Activated CD4-positive, alpha-beta T cell treated with anti-CD3 and anti-CD28 coated beads for 1 hour (primary cell): Measurements from ENCODE around the gene MACROD1.
"Not testable (repeated sequence)": the region's sequence is repeated elsewhere in the genome, so short reads cannot be mapped to it uniquely, and the experiment has no call there.

Experiments
- DNase-seq: peaks from one replicate; pipeline ENCODE4 v3.0.0-alpha.2; 2020

The MACROD1 gene

DNA sequence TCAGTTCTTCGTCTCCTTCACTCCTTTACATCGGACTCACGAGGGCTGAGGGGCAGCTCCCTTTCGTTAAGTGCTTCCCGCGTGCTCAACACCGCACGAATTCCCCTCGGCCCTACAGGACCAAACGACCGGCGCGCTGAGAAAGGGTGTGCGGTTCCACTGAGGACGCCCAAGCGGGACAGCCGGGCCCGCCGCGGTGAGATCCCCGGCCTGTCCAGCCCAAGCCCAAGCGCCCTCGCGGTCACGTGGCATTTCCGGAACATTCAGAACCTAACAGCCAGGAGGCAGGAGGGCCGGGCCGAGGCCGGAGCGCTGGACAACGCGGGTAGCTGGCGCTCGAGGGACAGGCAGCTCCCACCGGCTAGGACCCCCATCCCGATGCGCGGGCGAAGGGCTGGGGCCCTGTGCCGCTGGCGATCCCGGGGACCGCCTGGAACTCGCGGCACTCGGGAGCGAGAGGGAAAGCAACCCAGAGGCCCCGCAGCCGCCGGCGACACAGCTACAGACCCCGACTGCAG lies 19.3 kb upstream of the MACROD1 start:
- DNase-seq = no peak

DNA sequence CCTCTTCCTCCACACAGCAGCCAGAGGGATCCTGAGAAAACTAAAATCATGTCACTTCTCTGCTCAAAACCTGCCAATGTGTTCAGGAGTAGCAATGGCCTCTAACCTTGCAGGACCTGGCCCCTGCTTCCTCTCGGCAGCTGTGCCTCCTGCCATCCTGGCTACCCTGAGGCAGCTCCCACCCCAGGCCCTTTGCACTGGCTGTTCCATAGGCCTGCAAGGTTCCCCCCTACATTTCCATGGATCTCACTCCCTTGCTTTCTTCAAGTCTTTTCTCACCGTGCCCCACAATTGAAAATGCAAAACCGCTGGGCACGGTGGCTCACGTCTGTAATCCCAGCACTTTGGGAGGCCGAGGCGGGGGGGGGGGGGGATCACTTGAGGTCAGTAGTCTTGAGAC lies 18.0 kb upstream of the MACROD1 start:
- DNase-seq = no peak

DNA sequence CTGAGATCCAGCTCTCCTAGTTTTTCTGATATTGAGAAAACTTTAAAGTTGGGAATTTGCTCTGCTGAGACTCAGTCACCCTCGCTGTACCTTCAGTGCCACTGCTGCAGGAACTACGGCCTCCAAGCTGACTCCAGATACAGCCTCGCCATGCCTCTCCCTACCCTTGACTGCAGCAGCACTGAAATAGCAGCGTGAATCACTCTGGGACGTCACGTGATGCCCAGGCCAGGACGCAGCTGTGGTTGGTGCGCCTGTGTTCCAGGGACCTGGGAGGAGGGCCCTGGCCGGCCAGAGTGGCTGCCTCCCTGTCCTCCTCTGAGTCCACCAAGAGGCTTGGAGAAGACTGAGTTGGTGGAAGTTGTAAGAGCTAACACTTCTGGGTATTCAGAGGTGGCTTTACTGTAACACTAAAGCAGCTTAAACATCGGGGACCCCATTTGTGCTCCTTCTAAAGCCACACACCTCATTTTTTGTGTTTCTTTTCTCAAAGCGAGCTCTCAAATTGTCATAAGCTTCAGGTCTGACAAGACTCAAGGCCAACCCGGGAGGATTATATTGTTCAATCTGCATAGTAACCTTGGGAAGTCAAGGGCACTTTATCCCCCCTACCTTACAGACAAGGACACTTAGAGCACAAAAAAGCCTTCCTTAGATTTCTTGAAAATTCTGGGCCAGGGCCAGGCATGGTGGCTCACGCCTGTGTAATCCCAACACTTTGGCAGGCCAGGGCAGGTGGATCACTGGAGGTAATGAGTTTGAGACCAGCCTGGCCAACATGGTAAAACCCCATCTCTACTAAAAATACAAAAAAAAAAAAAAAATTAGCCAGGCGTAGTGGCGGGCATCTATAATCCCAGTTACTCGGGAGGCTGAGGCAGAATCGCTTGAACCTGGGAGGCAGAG lies 15.8 kb upstream of the MACROD1 start:
- DNase-seq = no peak

DNA sequence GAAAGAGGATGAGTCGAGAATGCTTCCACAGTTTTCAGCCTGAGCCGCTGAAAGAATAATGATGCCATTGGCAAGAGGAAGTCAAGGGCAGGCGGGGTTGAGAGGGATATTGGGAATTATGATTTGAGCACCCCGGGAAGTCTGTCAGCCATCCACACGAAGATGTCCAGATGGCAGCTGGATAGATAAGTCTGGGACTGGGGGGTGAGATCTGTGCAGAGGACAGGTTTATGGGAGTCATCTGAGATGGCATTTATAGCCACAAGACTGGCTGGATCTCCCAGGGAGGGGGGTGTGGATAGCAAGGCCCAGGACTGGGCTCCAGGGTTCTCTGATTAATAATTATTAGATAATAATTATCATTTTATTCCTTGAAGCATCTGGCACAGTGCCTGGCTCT lies 15.0 kb upstream of the MACROD1 start:
- no peak for DNase-seq

DNA sequence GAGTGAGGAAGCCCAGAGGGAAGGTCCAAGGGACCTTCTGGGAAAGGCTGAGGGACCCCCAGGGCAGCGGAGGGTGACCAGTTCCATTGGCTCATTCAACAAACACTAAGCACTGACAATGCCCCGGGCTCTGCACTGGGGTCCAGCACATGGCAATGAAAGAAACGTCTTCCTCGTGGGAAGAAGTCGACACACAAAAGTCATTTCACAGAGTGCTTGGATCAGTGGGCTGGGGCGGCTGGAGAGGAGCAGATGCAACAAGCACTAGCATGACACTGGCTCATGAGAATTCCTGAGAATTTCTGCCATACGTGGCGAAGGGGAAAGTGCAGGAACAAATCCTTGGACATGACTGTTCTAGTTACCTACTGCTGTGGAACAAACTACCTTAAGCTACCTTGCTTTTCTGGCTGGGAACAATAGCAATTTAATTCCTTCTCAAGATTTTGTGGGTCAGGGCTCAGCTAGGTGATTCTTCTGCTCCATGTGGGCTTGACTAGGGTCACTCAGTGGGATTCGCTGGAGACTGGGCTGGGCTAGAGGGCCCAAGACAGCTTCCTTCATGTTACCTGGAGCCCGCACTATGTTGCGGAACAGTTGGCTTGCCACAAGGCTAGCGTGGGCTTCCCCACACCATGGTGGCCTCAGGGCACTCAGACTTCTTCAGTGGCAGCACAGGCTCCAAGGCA lies 13.2 kb upstream of the MACROD1 start:
- DNase-seq = no peak

DNA sequence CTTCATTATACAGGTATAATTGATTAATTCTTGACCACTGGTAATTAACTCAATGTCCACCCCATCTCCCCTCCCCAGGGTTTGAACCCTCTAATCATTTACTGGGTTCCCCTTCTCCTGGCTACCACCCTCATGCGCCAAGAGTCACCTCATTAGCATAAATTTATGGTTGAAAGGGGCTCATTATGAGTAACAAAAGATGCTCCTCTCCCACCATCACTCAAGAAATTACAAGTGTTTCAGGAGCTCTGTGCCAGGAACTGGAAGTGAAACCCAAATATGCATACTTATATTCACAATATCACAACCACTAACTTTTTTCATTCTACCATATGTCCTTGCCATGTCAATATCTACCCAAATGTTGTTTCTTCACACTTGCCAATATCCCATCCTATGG lies 12.3 kb upstream of the MACROD1 start:
- no peak for DNase-seq

DNA sequence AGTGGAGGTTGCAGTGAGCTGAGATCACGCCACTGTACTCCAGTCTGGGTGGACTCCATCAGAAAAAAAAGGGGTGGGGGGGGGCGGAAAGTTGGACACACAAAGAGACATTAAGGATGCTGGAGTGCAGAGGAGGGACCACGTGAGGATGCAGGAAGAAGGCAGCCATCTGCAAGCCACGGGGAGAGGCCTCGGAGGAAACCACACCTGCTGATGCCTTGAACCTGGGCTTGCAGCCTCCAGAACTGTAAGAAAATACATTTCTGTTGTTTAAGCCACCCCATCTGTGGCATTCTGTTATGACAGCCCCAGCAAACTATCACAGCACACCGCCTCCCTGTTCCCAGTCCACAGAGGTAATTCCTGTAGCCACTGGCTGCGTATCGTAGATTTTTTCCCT lies 10.8 kb upstream of the MACROD1 start:
- DNase-seq = no peak

DNA sequence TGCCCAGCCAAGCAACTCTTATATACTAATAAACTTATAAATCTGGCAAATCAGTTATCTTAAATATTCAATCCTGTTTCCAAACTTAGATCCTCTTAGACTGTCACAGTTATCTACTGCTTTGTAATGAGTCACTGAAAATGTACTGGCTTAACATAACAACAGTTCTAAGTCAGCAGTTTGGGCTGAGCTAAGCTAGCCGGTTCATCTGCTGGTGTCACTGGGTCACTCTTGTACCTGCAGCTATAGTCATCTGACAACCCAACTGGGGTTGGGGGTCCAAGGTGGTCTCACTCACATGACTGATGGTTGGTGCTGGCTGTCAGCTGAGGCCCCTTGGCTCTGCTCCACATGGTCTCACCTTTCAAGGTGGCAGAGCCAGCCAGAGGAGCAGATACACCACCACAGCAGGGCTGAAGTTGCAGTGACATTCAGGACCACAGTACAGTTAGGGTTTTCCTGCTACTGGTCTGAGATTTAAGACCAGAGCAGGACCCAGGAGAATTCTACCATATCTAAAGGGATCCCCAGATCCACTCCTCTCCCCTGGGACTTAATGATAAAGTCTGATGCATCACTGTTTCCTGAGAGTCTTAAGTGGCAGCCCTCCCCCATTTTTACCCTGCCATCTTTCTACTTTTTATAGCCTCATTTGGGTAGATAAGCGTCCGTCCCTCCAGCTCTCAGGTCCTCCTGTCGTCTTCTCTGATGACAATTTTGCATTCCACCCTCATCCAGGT lies 7.9 kb upstream of the MACROD1 start:
- DNase-seq = no peak

DNA sequence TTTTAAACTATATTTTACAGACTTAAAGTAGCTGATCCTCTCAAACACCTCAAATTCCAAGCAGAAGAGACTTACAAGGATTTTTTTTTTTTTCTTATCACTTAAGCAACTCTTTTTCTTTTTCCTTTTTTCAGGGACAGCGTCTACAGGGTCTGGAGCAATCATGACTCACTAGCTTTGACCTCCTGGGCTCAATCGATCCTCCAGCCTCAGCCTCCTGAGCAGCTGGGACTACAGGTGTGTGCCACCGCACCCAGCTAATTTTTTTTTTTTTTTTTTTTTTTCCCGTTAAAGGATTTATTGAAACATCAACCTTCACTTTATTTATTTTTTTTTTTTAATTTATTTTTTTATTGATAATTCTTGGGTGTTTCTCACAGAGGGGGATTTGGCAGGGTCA lies 4.5 kb upstream of the MACROD1 start:
- DNase-seq = no peak

DNA sequence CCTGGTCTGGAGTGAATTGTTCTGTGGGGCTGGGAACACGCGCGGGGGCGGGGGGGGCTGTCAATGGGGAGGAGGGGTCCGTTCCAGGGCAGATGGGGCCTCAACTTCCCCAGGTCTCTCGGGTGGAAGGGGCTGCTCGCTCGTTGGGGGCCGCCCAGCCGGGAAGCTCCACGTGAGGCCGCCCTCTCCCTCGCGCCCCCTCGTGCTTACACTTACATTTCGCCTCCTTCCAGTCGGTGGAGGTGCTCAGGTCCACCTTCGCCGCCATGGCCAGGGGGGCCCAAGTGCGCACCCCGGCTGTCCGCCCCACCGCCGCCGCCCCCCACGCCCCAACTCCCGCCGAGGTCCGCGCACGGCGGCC lies 452 bp downstream of the MACROD1 start:
- DNase-seq = no peak

DNA sequence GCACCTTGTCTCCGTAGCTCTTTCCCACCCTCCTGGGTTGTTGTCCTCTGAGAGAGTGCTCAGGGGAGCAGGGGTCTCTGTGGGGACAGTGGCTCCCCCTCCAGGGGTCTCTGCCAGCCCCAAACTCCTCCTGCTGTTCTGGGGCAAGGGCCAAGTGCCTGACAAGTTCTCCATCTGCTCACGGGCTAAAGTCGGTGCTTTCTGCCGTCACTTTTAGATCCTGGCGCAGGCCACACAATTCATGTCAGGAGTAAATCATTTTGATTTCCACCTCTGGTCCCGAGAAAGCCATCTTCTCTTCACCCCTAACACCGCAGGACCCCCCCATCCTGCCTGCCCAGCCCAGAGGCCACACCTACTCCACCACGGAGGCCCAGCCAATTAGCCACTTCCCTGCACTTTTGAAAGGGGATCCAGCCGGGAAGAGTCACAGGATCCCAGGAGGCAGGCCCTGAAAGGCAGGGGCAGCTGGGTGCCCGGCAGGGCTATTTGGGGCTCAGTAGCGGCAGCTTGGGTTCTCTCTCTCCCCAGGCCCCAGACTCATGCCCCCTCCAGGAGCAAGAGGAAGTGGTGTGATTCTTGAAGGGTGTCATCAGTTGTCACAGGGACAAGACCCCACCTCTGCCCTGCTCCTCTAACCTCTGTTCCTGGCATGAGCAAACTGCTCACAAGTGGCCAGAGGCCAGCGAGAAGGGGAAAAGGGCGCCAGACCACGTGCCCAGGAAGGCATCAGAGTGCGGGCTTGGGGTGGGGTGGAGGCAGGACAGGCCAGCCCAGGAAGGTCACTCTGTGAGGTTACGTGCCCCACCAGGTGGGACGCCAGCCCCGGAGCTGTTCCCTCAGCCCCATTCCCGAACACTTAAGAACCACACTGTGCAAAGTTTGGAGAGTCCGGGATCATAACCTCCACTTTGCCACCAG lies 1.3 kb downstream of the MACROD1 start:
- no peak for DNase-seq

DNA sequence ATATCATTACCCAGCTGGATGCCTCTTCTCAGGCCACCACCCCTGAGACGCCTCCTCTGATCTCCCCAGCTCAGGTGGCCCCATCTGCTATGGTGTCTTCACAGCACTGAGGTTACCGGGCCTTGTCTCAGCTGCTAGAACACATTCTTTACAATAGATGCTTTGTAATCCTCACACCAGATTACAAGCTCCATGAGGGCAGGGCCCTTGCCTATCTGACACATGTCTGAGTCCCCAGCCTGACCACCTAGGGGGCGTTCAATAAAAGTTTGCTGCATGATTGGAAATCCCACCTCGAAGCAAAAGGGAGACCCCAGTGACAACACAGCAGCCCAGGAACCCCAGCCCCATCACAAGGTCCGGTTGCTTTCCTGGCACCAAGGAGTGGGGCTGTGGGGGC lies 2.0 kb downstream of the MACROD1 start:
- no peak for DNase-seq

DNA sequence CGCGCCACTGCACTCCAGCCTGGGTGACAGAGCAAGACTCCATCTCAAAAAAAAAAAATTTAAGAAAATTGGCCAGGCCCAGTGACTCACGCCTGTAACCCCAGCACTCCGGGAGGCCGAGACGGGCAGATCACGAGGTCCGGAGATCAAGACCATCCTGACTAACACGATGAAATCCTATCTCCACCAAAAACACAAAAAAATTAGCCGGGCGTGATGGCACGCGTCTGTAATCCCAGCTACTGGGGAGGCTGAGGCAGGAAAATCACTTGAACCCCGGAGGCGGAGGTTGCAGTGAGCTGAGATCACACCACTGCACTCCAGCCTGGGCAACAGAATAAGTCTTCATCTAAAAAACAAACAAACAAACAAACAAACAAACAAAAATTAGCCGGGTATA lies 3.1 kb downstream of the MACROD1 start:
- DNase-seq = not testable (repeated sequence)

DNA sequence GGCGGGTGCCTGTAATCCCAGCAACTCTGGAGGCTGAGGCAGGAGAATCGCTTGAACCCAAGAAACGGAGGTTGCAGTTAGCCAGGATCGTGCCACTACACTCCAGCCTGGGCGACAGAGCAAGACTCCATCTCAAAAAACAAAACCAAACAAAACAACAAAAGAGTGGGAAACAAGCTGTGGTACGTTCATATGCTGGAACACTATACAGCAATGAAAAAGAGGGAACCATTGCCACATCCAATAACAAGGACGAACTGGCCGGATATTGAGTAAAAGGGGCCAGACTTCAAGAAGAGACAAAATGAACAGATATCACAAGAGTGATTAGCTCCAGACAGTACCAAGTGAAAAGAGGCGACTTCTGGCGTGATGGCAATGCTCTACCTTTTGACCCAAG lies 4.9 kb downstream of the MACROD1 start:
- DNase-seq = no peak

DNA sequence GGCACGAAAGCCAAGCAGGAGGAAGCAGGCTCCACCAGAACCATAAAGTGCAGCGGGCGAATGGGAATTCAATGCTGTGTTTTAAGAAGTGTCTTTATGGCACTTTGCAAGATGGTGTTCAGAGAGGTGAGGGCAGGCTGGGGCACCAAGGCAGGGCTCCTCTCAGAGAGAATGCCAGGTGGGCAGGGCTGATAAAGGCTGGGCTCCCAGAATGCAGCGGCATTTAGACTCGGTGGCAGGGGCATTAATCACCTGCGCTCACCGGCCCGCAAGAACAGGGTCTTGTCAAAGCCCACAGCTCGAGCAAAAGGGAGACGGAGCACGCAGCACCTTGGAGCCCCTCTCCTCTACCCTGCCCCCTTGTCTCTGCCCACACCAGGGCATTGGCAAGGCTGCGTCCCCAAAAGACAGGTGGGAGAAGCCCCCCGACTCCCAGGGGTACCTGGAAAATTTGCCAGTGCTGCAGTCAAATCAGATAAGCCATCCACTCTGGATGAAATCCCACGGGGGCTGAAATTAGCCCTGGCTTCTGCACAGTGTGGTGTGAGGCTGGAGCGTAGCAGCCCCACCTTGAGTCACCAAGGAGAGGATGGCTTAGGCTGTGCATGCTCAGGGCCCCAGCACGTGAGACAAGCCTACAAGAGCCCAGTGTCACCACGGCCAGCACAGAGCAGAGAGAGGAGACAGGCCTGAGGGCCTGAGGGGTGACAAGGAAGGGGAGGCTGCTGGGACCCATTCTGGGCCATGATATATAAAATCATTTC lies 8.1 kb downstream of the MACROD1 start:
- no peak for DNase-seq

DNA sequence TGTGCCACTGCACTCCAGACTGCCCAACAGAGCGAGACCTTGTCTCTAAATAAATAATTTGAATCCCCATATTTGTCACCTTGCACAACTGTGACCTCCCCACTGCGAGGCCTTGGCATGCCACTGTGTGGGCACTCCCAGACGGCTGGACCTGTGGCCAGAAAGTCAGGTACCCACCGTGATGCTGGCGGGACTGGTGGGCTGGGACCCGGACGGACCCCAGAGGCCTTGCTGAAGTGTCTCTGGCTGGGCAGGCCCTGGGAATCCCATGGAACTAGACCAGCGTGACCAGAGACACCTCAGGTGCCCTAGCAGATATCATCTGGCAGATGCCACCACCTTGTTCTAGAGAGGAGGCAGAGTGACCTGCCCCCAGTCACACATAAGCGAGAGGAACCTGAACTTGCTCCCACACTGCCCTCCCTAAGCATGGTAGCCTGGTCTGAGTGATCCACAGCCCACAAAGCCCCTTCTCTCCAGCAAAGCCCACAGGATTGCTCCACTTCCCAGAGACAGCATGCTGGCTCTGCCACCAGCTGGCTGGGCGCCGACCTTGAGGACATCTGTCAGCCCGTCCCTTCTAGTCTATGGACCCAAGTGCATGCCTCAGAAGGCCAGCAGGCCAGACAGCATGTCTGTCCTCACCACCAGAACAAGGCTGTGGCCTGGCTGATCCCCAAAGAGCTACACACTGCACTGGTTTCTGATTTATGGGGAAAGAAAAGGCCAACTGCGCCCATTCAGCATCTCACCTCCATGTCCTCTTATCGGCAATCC lies 9.5 kb downstream of the MACROD1 start:
- DNase-seq = no peak

DNA sequence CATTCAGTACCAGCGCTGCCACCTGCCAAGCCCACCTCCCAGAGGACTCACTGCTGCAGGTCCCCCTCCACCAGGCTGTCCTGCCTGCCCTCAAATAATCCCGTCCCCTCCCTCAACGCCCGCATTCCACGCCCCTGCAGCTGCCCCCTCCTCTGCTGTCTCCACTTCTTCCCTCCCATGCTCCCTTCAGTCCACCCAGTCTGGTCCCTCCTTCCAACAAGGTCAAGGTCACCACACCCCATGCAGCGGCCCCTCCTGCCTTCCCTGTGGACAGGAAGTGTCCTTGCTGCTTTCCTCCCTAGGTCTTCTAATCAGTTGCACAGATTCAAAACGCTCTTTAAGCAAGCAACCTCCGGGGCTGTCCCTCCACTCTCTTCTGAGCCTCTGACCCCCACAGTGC lies 12.1 kb downstream of the MACROD1 start:
- DNase-seq = no peak

DNA sequence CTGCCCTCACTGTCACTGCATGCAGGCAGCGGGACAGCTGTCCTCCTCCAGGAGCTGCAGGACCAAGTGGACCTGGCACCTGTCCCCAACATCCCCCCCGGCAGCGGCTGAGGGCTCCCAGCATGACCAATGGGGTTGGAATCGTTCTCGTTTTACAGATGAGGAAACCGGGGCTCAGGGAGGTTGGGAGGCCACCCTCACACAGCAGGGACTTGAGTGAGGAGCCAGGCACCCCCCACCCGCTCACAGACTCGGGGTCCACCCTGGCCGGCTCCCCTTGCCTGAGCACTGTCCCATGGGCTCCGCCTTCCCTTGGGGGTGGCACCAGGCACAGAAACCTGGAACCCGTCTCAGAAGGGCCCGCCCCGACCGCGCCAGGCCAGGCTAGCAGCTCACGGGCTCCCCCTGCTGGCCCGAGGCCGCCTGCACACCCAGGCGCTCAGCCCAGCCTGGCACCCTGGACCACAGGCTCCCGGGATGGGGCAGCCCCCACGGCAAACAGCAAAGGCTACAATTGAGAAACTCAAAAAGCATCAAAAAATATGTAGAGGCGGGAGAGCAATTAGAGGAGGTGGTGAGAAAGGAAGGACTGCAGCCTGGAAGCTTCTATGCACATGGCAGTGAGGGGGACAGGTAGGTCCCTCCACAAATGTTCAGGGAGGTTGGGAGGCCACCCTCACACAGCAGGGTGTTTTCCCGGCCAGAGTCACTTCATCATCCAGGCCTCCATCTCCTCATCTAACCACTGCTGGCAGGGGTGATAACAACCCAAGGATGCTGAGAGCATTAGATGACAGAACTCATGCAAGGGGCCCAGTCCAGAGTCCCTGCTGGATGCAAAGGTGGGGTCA lies 12.8 kb downstream of the MACROD1 start:
- peak; percentile 59 for DNase-seq

DNA sequence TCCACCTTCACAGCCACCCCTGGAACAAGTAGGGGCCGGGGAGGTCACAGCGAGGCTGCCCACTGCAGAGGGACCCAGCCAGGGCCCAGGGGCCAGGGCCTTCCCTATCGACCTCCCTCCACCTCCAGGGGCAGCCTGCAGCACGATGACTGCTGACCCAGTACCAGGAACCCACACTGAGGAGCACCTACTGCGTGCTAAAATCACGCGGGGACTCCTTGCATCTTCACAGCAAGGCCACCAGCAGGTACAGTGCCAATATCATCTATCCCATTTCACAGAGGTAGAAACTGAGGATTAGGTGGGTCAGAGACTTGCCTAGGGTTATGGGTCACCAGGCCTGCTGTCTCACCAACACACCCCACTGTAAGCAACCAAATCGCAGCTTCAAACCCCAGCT lies 14.6 kb downstream of the MACROD1 start:
- DNase-seq = no peak
